Sigmoid colon (tissue), 7 donors: Measurements from ENCODE around the gene MLN. TPM values are rescaled to one million over a fixed set of nuclear protein-coding genes. Genes with fewer than 3 reads are reported as not detected.

ENCODE experiments used
- DNase-seq: peaks from one replicate; pipeline ENCODE4 v3.0.0-alpha.2; 2019
- H3K27ac ChIP-seq, 4 donors: fragments of 200-600 bp; sonication (generic); one replicate each; pipeline ENCODE4 v1.5.1; 2016 to 2019; ENCODE audit warnings: mild to moderate bottlenecking in 1 of 4
- H3K27me3 ChIP-seq, 3 donors: fragments of 200-600 bp; sonication (generic); one replicate each; pipeline ENCODE4 v1.5.1; 2019; ENCODE audit warnings: mild to moderate bottlenecking in 1 of 3
- H3K36me3 ChIP-seq, 4 donors: fragments of 200-600 bp; sonication (generic); one replicate each; pipeline ENCODE4 v1.5.1; 2016 to 2019
- H3K4me1 ChIP-seq, 4 donors: fragments of 200-600 bp; sonication (generic); one replicate each; pipeline ENCODE4 v1.5.1; 2017 to 2019
- H3K4me3 ChIP-seq, 4 donors: fragments of 200-600 bp; sonication (generic); one replicate each; pipeline ENCODE4 v1.5.1; 2017 to 2019; ENCODE audit warnings: mild to moderate bottlenecking in 2 of 4, moderate library complexity in 1 of 4
- H3K9me3 ChIP-seq, 4 donors: fragments of 200-600 bp in 3 of 4; sonication (generic) in 3 of 4; one replicate each; pipeline versions ENCODE4 v1.5.1 to v1.6.1; 2013 to 2019
- EP300 ChIP-seq, 4 donors: sonication (generic); formaldehyde crosslinking; IDR thresholded peaks; one replicate each; pipeline ENCODE4 v1.6.1; 2017; ENCODE audit warnings: antibody characterized with exemption in 4 of 4
- POLR2A ChIP-seq, 2 donors: fragments of 450-650 bp; IDR thresholded peaks; one replicate each; pipeline ENCODE4 v1.6.1; 2016; ENCODE audit warnings: antibody characterized with exemption in 2 of 2, mild to moderate bottlenecking in 2 of 2, moderate library complexity in 2 of 2
- POLR2AphosphoS5 ChIP-seq, 4 donors: sonication (generic); formaldehyde crosslinking; IDR thresholded peaks; one replicate each; pipeline ENCODE4 v1.6.1; 2017; ENCODE audit warnings: antibody characterized with exemption in 4 of 4
- WGBS, 2 donors: extraction: QIAGEN DNeasy Blood & Tissue Kit; methylation state at CpG; one replicate each; pipeline ENCODE4 v1.1.7; 2013; 5-methylcytosine and 5-hydroxymethylcytosine counted together
- intact Hi-C: fragments of 100-400 bp; cut with DNase I; formaldehyde crosslinking; loops from one replicate; pipeline ENCODE4 v1.15.1; 2023
- polyA plus RNA-seq, 3 donors: library from polyadenylated mRNA; stranded (reverse); fragments of 200-250 nt; gene quantifications; one replicate each; pipeline ENCODE4 v1.2.3, GENCODE V29; 2013
- total RNA-seq, 4 donors: library from RNA; depleted of rRNA; stranded (reverse); fragments of >200 nt; gene quantifications; one replicate each; pipeline ENCODE4 v1.1.0, GENCODE V29; 2016
- TF ChIP-seq, protein P1 (sequence below), 4 experiments: fragments of 450-650 bp in 3 of 4; fragments of 200-600 bp in 1 of 4; IDR thresholded peaks; one replicate each; pipeline ENCODE4 v1.5.1; 2016 to 2019; ENCODE audit warnings: antibody characterized with exemption in 4 of 4, mild to moderate bottlenecking in 3 of 4, moderate library complexity in 2 of 4
- donor health status: healthy with polysubstance abuse.
- donor health status: Bipolar disorder and iron deficiency.
- donor health status: healthy.

Gene MLN
- total and polyA plus RNA-seq, 7 donors, result 0.48 TPM; not detected in 6

- Histone ChIP-seq H3K27ac (peak overlapping the region in 3 of 4 donors; percentile 54 to 57 (median 54)), H3K4me1 (peaks cover 0 to 22% (median 13%) of the 10 kb centered on the region in 4 donors), H3K9me3 (no peaks in the 10 kb centered on the region), H3K27me3 (no peaks in the 10 kb centered on the region), H3K4me3 (no peak overlapping the region), H3K36me3 (no peaks in the 10 kb centered on the region)
- TF ChIP-seq, protein P1, sequence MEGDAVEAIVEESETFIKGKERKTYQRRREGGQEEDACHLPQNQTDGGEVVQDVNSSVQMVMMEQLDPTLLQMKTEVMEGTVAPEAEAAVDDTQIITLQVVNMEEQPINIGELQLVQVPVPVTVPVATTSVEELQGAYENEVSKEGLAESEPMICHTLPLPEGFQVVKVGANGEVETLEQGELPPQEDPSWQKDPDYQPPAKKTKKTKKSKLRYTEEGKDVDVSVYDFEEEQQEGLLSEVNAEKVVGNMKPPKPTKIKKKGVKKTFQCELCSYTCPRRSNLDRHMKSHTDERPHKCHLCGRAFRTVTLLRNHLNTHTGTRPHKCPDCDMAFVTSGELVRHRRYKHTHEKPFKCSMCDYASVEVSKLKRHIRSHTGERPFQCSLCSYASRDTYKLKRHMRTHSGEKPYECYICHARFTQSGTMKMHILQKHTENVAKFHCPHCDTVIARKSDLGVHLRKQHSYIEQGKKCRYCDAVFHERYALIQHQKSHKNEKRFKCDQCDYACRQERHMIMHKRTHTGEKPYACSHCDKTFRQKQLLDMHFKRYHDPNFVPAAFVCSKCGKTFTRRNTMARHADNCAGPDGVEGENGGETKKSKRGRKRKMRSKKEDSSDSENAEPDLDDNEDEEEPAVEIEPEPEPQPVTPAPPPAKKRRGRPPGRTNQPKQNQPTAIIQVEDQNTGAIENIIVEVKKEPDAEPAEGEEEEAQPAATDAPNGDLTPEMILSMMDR (IDR thresholded peaks at IDR 0.05), result no peak
- 82 to 84% methylated on average over 2 of the region's 2 CpGs for WGBS, 2 donors
- DNase-seq, result no peak
- intact Hi-C loops, result loop anchor here (5.0 kb wide), 1 partner anchor 174 kb away; no protein-coding TSS in a partner anchor
Measured at GRCh38 chr6:33761581-33761921, 42.3 kb downstream of the MLN start.

DNA sequence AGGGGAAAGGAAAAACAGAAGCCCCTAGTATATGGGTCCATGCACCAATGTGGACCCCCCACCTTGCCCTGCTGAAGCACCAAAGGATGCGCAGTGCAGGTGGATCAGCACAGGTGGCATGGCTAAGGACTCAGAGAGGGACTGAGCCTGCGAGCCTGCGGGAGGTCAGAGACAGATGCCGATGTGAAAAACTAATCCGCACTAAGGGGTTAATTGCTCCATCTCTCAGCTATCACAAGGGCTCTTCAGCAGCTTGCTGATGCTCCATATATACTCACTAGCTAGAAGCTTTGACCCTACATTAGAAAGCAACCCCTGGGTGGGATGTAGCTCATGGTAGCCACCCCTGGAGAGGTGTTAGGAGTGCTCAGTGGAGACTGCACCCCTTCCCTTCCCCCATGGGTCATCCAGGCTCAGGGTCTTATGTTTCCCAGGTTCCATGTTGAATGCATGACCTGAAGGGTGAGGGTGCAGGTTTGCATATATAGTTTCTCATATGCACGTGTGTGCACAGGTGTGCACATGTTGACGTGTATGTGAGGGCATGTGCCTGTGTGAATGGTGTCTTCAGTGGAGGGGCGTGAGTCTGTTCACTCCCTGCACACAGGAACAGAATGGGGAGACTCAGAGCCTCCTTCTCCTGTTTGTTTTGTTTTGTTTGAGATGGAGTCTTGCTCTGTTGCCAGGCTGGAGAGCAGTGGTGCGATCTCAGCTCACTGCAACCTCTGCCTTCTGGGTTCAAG, 43.7 kb downstream of the MLN start:
- intact Hi-C loops, result loop anchor here (5.0 kb wide), 1 partner anchor 173 kb away; no protein-coding TSS in a partner anchor

GRCh38 chr6:33758815-33759216, 45.0 kb downstream of the MLN start:
- TF ChIP-seq POLR2A (IDR thresholded peaks at IDR 0.05) (no peak), POLR2AphosphoS5 (IDR thresholded peaks at IDR 0.05) (no peak), EP300 (IDR thresholded peaks at IDR 0.05) (no peak)
- TF ChIP-seq, protein P1 (IDR thresholded peaks at IDR 0.05), result no peak
- Histone ChIP-seq H3K4me1 (peaks cover 0 to 22% (median 13%) of the 10 kb centered on the region in 4 donors), H3K9me3 (no peaks in the 10 kb centered on the region), H3K27me3 (no peaks in the 10 kb centered on the region), H3K4me3 (no peak overlapping the region), H3K36me3 (no peaks in the 10 kb centered on the region), H3K27ac (no peak overlapping the region)
- 9 to 60% methylated on average over 7 of the region's 7 CpGs for WGBS, 2 donors
- intact Hi-C loops, result no loop called here
- no peak for DNase-seq

More for the DNA sequence above, 43.7 kb downstream of the MLN start:
- DNase-seq, result no peak
- Histone ChIP-seq H3K4me1 (peaks cover 0 to 22% (median 13%) of the 10 kb centered on the region in 4 donors), H3K27me3 (no peaks in the 10 kb centered on the region), H3K9me3 (no peaks in the 10 kb centered on the region), H3K4me3 (no peak overlapping the region), H3K27ac (no peak overlapping the region), H3K36me3 (no peaks in the 10 kb centered on the region)
- WGBS, 2 donors, result 88 to 92% methylated on average over 9 of the region's 9 CpGs
- TF ChIP-seq, protein P1 (IDR thresholded peaks at IDR 0.05), result no peak
- no peak for TF ChIP-seq POLR2AphosphoS5 (IDR thresholded peaks at IDR 0.05)
- TF ChIP-seq EP300 (IDR thresholded peaks at IDR 0.05), result no peak
- TF ChIP-seq POLR2A (IDR thresholded peaks at IDR 0.05), result no peak

DNA sequence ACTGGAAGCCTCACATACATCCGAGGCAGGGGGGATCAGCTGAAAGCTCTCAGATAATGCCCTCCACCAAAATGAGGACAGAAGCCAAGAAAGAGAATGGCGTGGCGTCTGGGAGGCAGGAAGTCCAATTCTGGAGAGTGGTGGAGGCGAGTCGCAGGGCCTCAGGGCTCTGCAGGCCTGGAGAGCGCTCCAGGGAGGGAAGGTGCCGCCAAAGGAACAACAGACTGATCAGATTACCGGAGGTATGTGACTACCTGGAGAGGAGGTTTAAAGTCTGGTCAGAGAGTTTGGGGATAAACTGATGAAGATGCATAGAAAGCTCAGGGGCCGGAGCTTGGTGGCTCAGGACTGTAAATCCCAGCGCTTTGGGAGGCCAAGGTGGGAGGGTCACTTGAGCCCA, 45.9 kb downstream of the MLN start:
- Histone ChIP-seq H3K36me3 (no peaks in the 10 kb centered on the region), H3K27me3 (no peaks in the 10 kb centered on the region), H3K4me3 (no peak overlapping the region), H3K27ac (no peak overlapping the region), H3K9me3 (no peaks in the 10 kb centered on the region), H3K4me1 (peaks cover 0 to 22% (median 13%) of the 10 kb centered on the region in 4 donors)
- TF ChIP-seq, protein P1 (IDR thresholded peaks at IDR 0.05), result no peak
- TF ChIP-seq POLR2A (IDR thresholded peaks at IDR 0.05) (no peak), EP300 (IDR thresholded peaks at IDR 0.05) (no peak), POLR2AphosphoS5 (IDR thresholded peaks at IDR 0.05) (no peak)
- DNase-seq, result no peak
- intact Hi-C loops, result no loop called here
- 88 to 93% methylated on average over 10 of the region's 10 CpGs for WGBS, 2 donors
